ENCODE measurements around the gene ABCA9. TPM values are rescaled to one million over a fixed set of nuclear protein-coding genes. Genes with fewer than 3 reads are reported as not detected.
"Not testable (repeated sequence)": the region's sequence is repeated elsewhere in the genome, so short reads cannot be mapped to it uniquely, and the experiment has no call there.

Gene ABCA9
- total and polyA plus RNA-seq, 9 of the 15 experiments (the other 6 are each of a cell fraction or from before 2014, with no cell fraction given), result 0.04 TPM; not detected in 8

- WGBS (ENCODE audit: insufficient coverage, low coverage, missing lambda C conversion rate), result 36% methylated on average over 2 of the region's 3 CpGs
- FAIRE-seq; H2AFZ ChIP-seq (ENCODE audit: low read depth, low read length); H3K4me2 ChIP-seq (ENCODE audit: insufficient read depth, low read length); H3K36me3 ChIP-seq (ENCODE audit: control insufficient read depth, insufficient read depth, low read length); H3K79me2 ChIP-seq (ENCODE audit: control insufficient read depth, insufficient read depth, low read length); H3K27ac ChIP-seq (ENCODE audit: extremely low read depth, low read depth, low read length); DNase-seq (ENCODE audit: extremely low read depth in 1 of 4, low spot score in 3 of 4); intact Hi-C loops (cut with micrococcal nuclease); H3K4me1 ChIP-seq (replicated peaks in 1 of 2; ENCODE audit: control insufficient read depth in 2 of 2, insufficient read depth in 2 of 2, low read length in 2 of 2); BruUV-seq (replicated peaks); H3K9ac ChIP-seq (ENCODE audit: insufficient read depth in 1 of 2, low read depth in 2 of 2, low read length in 2 of 2); POLR2A ChIA-PET; H3K9me1 ChIP-seq (ENCODE audit: control insufficient read depth, insufficient read depth, low read length); H3K4me3 ChIP-seq; H4K20me1 ChIP-seq (replicated peaks; ENCODE audit: control insufficient read depth, insufficient read depth, low read length); in situ Hi-C loops (cut with MboI); ATAC-seq; CTCF ChIA-PET (ENCODE audit: low intra/inter-chr PET ratio); H3K9me3 ChIP-seq (replicated peaks; ENCODE audit: control insufficient read depth, insufficient read depth, low read depth, low read length); H3K27me3 ChIP-seq (ENCODE audit: control insufficient read depth in 2 of 2, insufficient read depth in 2 of 2, low read length in 2 of 2): not testable (repeated sequence)
- peak in 1 of 2 experiments; percentile 92 for TF ChIP-seq AFF1 (IDR thresholded peaks at IDR 0.05; ENCODE audit: low read depth in 1 of 2, partially characterized antibody in 2 of 2)
Observed at GRCh38 chr17:68999743-69000142, 61.0 kb downstream of the ABCA9 start.
